Stimulated activated CD4-positive, alpha-beta T cell treated with anti-CD3 and anti-CD28 coated beads, Interleukin-12 subunit alpha, Interleukin-12 subunit beta, amount 100 ng/mL, for 48 hours (primary cell): ENCODE results near the gene SENP7.
"Not testable (repeated sequence)": the region's sequence is repeated elsewhere in the genome, so short reads cannot be mapped to it uniquely, and the experiment has no call there.

Experiments used
- DNase-seq, 3 donors: peaks; one replicate each; pipeline ENCODE4 v3.0.0-alpha.2; 2020; ENCODE audit warnings: low read depth in 2 of 3, low spot score in 1 of 3

SENP7 gene

GRCh38 chr3:101329016-101329673, 183.9 kb downstream of the SENP7 start:
- no peak for DNase-seq

- no peak for DNase-seq
Measured at GRCh38 chr3:101325393-101326134, 187.4 kb downstream of the SENP7 start.

- no peak for DNase-seq
Measured at GRCh38 chr3:101320475-101320874, 192.5 kb downstream of the SENP7 start, which contains the start of gene IMPG2. IMPG2 (minus strand) TSS chr3:101320575; CDS start chr3:101320372, 203 bp downstream.

DNA sequence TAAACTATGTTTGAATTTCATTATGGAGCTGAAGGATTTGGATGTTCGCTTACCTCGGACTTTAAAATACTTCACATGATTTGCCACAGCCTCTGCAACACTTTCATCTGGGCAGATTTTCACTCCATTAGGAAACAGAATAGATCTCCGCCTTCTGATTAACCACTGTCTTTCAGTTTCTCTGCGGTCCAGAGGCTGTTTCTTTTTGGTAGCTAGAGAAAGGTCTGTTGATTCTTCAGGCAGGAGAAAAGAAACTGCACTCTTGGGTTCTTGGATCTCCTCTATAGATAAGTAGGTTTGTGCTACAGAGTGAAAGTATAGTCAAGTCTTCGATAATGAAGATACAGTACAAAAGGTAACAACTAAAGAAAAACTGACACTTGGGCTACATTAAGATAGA, 193.5 kb downstream of the SENP7 start:
- DNase-seq, result no peak

DNA sequence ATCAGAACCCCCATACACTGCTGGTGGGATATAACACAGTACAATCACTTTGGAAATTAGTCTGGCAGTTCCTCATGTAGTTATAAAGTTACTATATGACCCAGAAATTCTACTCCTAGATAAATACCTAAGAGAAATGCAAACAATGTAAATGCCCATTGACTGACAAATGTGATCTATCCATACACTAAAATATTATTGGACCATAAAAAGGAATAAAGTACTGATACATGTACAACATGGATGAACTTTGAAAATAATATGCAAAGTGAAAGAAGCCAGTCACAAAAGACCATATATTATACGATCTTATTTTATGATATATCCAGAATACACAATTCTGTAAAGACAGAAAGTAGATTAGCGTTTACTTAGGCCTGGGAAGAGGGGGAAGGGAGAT, 200.5 kb downstream of the SENP7 start:
- DNase-seq, result no peak

DNA sequence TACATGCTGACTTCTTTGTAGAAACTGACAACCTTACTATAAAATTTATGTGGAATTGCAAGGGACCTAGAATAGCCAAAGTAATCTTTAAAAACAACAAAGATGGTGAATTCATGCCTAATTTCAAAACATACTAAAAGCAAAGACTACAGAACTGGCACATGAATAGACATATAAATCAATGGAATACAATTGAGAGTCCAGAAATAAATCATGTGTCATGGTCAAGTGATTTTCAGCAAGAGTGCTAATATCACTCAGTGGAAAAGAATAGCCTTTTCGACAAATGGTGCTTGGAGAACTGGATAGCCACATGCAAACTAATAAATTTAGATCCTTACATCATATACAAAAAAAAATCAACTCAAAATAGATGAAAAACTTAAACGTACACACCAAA, 201.3 kb downstream of the SENP7 start:
- DNase-seq, result no peak

DNA sequence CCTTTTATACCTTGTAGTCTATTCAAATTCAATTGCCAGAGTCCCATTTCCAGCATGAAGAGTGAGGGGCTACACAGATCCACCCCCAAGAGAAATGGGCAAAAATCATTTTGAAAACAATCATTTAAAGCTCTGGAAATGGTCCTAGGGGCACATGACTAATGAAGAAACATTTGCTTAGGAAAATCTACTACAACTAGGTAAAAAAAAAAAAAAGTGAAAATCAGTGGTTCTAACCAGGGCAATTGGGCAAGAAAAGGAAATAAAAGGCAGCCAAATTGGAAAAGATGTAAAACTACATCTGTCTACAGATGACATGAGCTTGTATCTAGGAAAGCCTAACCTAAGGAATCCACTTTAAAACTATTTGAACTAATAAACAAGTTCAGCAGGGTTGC, 202.0 kb downstream of the SENP7 start:
- no peak for DNase-seq

DNA sequence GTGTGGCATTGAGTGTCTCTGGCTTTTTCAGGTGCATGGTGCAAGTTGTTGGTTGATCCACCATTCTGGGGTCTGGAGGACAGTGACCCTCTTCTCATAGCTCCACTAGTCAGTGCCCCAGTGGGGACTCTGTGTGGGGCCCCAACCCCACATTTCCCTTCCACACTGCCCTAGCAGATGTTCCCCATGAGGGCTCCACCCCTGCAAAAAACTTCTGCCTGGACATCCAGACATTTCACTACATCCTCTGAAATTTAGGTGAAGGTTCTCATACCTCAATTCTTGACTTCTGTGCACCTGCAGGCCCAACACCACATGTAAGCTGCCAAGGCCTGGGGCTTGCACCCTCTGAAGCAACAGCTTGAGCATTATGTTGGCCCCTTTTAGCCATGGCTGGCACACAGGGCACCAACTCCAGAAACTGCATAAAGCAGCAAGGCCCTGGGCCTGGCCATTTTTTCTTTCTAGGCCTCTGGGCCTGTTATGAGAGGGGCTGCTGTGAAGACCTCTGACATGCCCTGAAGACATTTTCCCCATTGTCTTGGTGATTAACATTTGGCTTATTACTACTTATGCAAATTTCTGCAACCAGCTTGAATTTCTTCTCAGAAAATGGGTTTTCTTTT, 204.8 kb downstream of the SENP7 start:
- DNase-seq, result not testable (repeated sequence)

DNA sequence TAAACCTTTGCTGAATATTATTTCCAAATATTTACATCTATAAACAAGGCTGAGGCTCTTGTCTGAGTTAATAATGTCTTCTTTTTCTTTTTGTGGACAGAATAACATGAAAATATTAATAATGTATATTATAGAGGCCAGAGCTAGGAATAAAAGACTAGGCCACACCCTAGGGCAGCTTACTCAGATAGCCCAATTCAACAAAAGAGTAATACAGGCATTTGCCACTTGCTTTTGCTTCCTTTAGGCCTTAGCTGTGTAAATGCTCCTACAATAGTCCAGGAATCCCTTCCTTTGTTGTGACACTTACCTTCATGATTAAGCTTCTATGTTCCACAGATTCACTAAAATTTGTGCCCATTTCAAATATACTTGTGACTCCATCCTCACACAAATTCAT, 209.2 kb downstream of the SENP7 start:
- DNase-seq, result no peak

DNA sequence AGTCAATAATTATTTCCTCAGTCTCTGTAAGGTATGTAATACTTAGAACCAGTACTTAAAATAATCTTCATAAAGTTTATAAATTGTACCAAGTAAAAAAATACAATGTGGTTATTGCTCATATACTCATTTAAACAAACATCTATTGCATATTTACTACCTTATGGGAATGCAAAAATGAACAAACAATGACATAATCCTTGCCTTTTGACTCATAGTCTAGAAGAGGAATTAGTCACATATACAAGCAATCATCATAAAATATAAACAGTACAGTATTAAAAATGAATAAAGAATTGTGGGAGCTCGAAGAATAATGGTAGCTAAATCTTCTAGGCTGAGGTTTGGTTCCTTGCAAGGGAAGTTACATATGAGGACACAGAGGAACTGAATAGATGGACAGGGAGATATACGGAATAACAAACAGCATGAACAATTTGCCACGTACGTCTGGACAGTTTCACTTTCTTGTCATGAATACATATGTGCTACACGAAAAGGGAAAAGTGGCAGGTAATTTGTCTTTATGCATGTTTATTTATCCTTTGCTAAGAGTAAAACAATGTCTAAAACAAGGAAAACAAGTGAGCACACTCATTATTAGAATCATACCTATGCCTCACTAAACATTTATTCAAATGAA, 209.8 kb downstream of the SENP7 start:
- no peak for DNase-seq

GRCh38 chr3:101300073-101300472, 212.9 kb downstream of the SENP7 start:
- DNase-seq, result no peak

GRCh38 chr3:101292027-101292426, 221.0 kb downstream of the SENP7 start:
- no peak for DNase-seq

GRCh38 chr3:101288294-101288693, 224.7 kb downstream of the SENP7 start:
- no peak for DNase-seq

DNA sequence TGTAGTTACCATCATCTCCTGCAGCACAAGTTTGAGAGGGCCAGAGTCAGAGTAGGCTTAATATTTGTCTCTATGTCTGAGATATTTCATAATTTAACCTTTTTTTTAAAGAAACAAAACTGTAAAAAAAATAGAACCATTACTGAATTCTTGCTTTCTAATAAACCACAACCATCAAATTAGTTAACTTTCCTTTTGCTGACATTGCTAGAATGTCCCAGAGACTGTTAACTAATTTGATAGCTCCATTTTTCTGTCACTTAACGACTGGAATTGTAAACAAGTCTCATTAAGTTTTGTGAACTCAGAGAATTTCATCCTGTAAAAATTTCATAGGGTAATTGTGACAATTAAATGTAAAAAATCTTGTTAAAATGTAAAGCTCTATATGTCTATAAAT, 228.3 kb downstream of the SENP7 start:
- no peak for DNase-seq

- DNase-seq, result no peak
Measured at GRCh38 chr3:101281521-101282030, 231.4 kb downstream of the SENP7 start.

GRCh38 chr3:101279765-101280385, 233.1 kb downstream of the SENP7 start:
- DNase-seq, result no peak

GRCh38 chr3:101279162-101279561, 233.8 kb downstream of the SENP7 start:
- no peak for DNase-seq

GRCh38 chr3:101278727-101279126, 234.3 kb downstream of the SENP7 start:
- no peak for DNase-seq
